ENCODE results near the gene PPP1R26.

GRCh38 chr9:135533113-135533512 lies 53.5 kb downstream of the PPP1R26 start:
- TF ChIP-seq POLR2A (IDR thresholded peaks at IDR 0.05), result no peak
- no peak for TF ChIP-seq CTCF (IDR thresholded peaks at IDR 0.05)
